RWPE2 (cell line): ENCODE results near the gene ALKBH7.
"Not testable (repeated sequence)": the region's sequence is repeated elsewhere in the genome, so short reads cannot be mapped to it uniquely, and the experiment has no call there.

Experiments
- ATAC-seq: fragments of 200-7000 bp; cut with Tn5 transposase; 3 replicates; pipeline ENCODE4 v1.9.1; 2021; ENCODE audit warnings: low read depth
- DNase-seq: peaks from one replicate; pipeline ENCODE4 v3.0.0-alpha.2; 2020; ENCODE audit warnings: low spot score
- H3K27ac ChIP-seq: fragments of 450-650 bp; 2 replicates; pipeline ENCODE4 v1.5.1; 2017; ENCODE audit warnings: mild to moderate bottlenecking; ENCODE audit not compliant: poor library complexity, severe bottlenecking
- H3K27me3 ChIP-seq: fragments of 250-450 bp; sonication (Bioruptor Pico); 2 replicates; pipeline ENCODE4 v1.5.1; 2021; ENCODE audit warnings: mild to moderate bottlenecking, moderate library complexity; ENCODE audit not compliant: insufficient read depth, poor library complexity, severe bottlenecking
- H3K36me3 ChIP-seq: fragments of 250-450 bp; sonication (Bioruptor Pico); 2 replicates; pipeline ENCODE4 v1.5.1; 2020; ENCODE audit warnings: low read depth, mild to moderate bottlenecking, moderate library complexity
- H3K4me1 ChIP-seq: fragments of 250-450 bp; sonication (Bioruptor Pico); 2 replicates; pipeline ENCODE4 v1.5.1; 2021; ENCODE audit warnings: mild to moderate bottlenecking, moderate library complexity; ENCODE audit not compliant: insufficient read depth, poor library complexity, severe bottlenecking
- H3K4me3 ChIP-seq: fragments of 250-450 bp; sonication (Bioruptor Pico); 2 replicates; pipeline ENCODE4 v1.5.1; 2021; ENCODE audit warnings: mild to moderate bottlenecking, moderate library complexity; ENCODE audit not compliant: severe bottlenecking
- H3K9me3 ChIP-seq: fragments of 250-450 bp; sonication (Bioruptor Pico); 2 replicates; pipeline ENCODE4 v1.5.1; 2021; ENCODE audit warnings: mild to moderate bottlenecking, moderate library complexity; ENCODE audit not compliant: severe bottlenecking
- CTCF ChIP-seq: fragments of 450-650 bp; IDR thresholded peaks from one replicate; pipeline ENCODE4 v1.5.1; 2017; ENCODE audit warnings: mild to moderate bottlenecking, moderate library complexity; ENCODE audit not compliant: poor library complexity, severe bottlenecking

ALKBH7 gene

DNA sequence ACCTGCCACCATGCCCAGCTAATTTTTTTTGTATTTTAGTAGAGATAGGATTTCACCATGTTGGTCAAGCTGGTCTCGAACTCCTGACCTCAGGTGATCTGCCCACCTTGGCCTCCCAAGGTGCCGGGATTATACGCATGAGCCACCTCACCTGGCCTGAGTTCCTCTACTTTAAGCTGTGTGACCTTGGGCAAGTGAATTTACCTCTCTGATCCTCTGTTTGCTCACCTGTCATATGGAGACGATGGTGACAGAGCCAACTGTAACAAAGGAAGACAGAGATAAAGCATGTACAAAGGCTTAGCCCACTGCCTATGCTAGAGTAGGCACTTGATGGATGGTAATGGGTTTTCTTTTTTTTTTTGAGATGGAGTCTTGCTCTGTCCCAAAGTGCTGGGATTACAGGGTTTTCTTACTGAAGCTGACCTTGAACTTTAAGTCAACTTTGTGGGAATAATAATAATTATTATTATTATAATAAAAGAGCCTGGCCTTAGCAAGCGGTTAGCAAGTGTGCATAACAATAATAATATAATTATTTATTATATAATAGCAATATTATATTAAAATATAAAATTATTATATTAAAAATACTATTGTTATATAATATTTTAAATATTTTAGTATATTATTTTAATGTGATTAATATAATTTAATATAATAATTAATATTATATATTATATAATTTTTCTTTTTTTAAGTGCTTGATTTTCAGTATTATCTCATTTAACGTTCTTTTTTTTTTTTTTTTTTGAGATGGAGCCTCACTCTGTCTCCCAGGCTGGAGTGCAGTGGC is 37.9 kb upstream of the ALKBH7 start:
- H3K4me3 ChIP-seq, result no peak overlapping the region
- H3K27ac ChIP-seq, result no peak overlapping the region
- H3K27me3 ChIP-seq, result no peaks in the 10 kb centered on the region
- H3K4me1 ChIP-seq, result no peaks in the 10 kb centered on the region
- no peaks in the 10 kb centered on the region for H3K9me3 ChIP-seq
- H3K36me3 ChIP-seq, result no peaks in the 10 kb centered on the region
- no peak for TF ChIP-seq CTCF
- no peak for DNase-seq
- ATAC-seq, result no peak

- no peak for DNase-seq
- no peaks in the 10 kb centered on the region for H3K27me3 ChIP-seq
- no peak overlapping the region for H3K4me3 ChIP-seq
- no peak for TF ChIP-seq CTCF
- H3K4me1 ChIP-seq, result no peaks in the 10 kb centered on the region
- no peak for ATAC-seq
- no peak overlapping the region for H3K27ac ChIP-seq
- H3K9me3 ChIP-seq, result no peaks in the 10 kb centered on the region
- no peaks in the 10 kb centered on the region for H3K36me3 ChIP-seq
These were observed 31.9 kb upstream of the ALKBH7 start for GRCh38 chr19:6340493-6341201.

GRCh38 chr19:6343462-6343861 is 29.1 kb upstream of the ALKBH7 start:
- H3K4me3 ChIP-seq, result no peak overlapping the region
- no peak for TF ChIP-seq CTCF
- no peak overlapping the region for H3K27ac ChIP-seq
- ATAC-seq (no peak), DNase-seq (no peak)
- no peaks in the 10 kb centered on the region for H3K27me3 ChIP-seq
- H3K9me3 ChIP-seq, result no peaks in the 10 kb centered on the region
- H3K36me3 ChIP-seq, result no peaks in the 10 kb centered on the region
- no peaks in the 10 kb centered on the region for H3K4me1 ChIP-seq

DNA sequence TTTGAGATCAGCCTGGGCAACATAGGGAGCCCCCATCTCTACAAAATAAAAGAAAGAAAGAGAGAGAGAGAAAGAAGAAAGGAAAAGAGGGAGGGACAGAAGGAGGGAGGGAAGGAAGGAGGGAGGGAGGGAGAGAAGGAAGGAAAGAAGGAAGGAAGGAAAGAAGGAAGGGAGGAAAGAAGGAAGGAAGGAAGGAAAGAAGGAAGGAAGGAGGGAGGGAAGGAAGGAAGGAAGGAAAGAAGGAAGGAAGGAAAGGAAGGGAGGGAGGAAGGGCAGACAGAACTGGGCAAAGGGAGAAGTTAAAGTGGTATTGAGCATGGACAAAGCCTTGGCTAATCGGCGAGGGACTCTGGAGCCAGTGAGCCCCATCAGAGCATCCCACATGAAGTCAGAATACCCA is 23.3 kb upstream of the ALKBH7 start:
- H3K27ac ChIP-seq, H3K36me3 ChIP-seq, DNase-seq, H3K9me3 ChIP-seq, H3K27me3 ChIP-seq, H3K4me3 ChIP-seq, H3K4me1 ChIP-seq, ATAC-seq: not testable (repeated sequence)

DNA sequence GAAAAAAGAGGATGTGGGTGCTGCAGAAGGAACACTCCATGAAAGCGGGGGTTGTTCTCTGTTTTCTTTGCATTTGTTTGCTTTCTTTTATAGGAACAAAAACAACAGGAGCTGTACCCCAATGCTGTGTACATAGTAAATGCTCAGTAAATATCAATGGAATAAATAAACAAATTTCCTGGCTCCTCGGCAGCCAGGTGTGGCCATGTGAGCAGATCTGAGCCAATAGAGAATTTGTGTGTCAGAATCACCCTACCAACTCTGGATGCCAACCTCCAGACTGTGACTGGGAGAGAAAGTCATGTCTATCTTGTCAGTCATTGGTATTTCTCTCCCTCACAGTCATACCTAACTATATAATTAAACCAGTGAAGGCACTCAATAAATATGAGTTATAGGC is 21.9 kb upstream of the ALKBH7 start:
- Histone ChIP-seq H3K4me3 (no peak overlapping the region), H3K27me3 (no peaks in the 10 kb centered on the region), H3K4me1 (no peaks in the 10 kb centered on the region), H3K9me3 (no peaks in the 10 kb centered on the region), H3K27ac (no peak overlapping the region), H3K36me3 (no peaks in the 10 kb centered on the region)
- DNase-seq (no peak), ATAC-seq (no peak)
- TF ChIP-seq CTCF, result no peak
